HG03045 (cell line): ENCODE results near the gene GPHN.
A peak's percentile ranks its signal among the peaks of the same experiment; 100 is the strongest.
"Not testable (repeated sequence)": the region's sequence is repeated elsewhere in the genome, so short reads cannot be mapped to it uniquely, and the experiment has no call there.

ENCODE experiments used
- ATAC-seq: cut with Tn5 transposase; IDR thresholded peaks from one replicate; pipeline ENCODE4 v1.9.1; 2021; ENCODE audit warnings: mild to moderate bottlenecking, moderate library complexity; ENCODE audit not compliant: unreplicated experiment

Gene GPHN

GRCh38 chr14:66501592-66501991 lies 6.4 kb upstream of the GPHN start:
- ATAC-seq = no peak

GRCh38 chr14:66502836-66503235 lies 5.1 kb upstream of the GPHN start:
- not testable (repeated sequence) for ATAC-seq

- no peak for ATAC-seq
Measured at GRCh38 chr14:66503532-66503931, 4.4 kb upstream of the GPHN start.

GRCh38 chr14:66507181-66507721 lies 696 bp upstream of the GPHN start:
- peak; percentile 21 for ATAC-seq

GRCh38 chr14:66508547-66508845 lies 549 bp downstream of the GPHN start:
- ATAC-seq = peak; percentile 2

GRCh38 chr14:66508846-66509621 lies 1.1 kb downstream of the GPHN start:
- ATAC-seq = peak; percentile 32

- no peak for ATAC-seq
Measured at GRCh38 chr14:66509874-66510273, 1.9 kb downstream of the GPHN start.

- ATAC-seq = no peak
Measured at GRCh38 chr14:66511849-66512248, 3.9 kb downstream of the GPHN start.

- ATAC-seq = no peak
Measured at GRCh38 chr14:66514213-66514612, 6.3 kb downstream of the GPHN start.

- ATAC-seq = no peak
Measured at GRCh38 chr14:66530526-66530925, 22.6 kb downstream of the GPHN start.

GRCh38 chr14:66539034-66539433 lies 31.1 kb downstream of the GPHN start:
- ATAC-seq = no peak

GRCh38 chr14:66540038-66540437 lies 32.1 kb downstream of the GPHN start:
- ATAC-seq = no peak

GRCh38 chr14:66541627-66542026 lies 33.7 kb downstream of the GPHN start:
- ATAC-seq = no peak

- no peak for ATAC-seq
Measured at GRCh38 chr14:66543996-66544395, 36.0 kb downstream of the GPHN start.

- ATAC-seq = not testable (repeated sequence)
Measured at GRCh38 chr14:66545191-66545590, 37.2 kb downstream of the GPHN start.

GRCh38 chr14:66545751-66546150 lies 37.8 kb downstream of the GPHN start:
- ATAC-seq = not testable (repeated sequence)

GRCh38 chr14:66563731-66564130 lies 55.8 kb downstream of the GPHN start:
- no peak for ATAC-seq

GRCh38 chr14:66568220-66568619 lies 60.3 kb downstream of the GPHN start:
- no peak for ATAC-seq

GRCh38 chr14:66572826-66573225 lies 64.9 kb downstream of the GPHN start:
- ATAC-seq = no peak

- ATAC-seq = no peak
Measured at GRCh38 chr14:66575014-66575413, 67.1 kb downstream of the GPHN start.

- ATAC-seq = no peak
Measured at GRCh38 chr14:66575939-66576338, 68.0 kb downstream of the GPHN start.

GRCh38 chr14:66587753-66588152 lies 79.8 kb downstream of the GPHN start:
- ATAC-seq = not testable (repeated sequence)

- ATAC-seq = no peak
Measured at GRCh38 chr14:66595394-66595793, 87.4 kb downstream of the GPHN start.
